Lung (tissue), 12 donors: ENCODE data around the gene BRF1. TPM values are rescaled to one million over a fixed set of nuclear protein-coding genes. Genes with fewer than 3 reads are reported as not detected.

Source experiments
- ATAC-seq: fragments of 200-7000 bp; cut with Tn5 transposase; one replicate; pipeline ENCODE4 v1.9.1; 2020; ENCODE audit warnings: moderate number of reproducible peaks; ENCODE audit not compliant: insufficient read depth, low FRiP score
- DNase-seq, 3 donors: peaks; one replicate each; pipeline ENCODE4 v3.0.0-alpha.2; 2013 to 2017
- H3K27ac ChIP-seq, 2 donors: one replicate each; pipeline ENCODE4 v1.5.1; 2013; ENCODE audit warnings: mild to moderate bottlenecking in 2 of 2, moderate library complexity in 2 of 2, control low read depth in 1 of 2, inconsistent platforms in 1 of 2, low read depth in 1 of 2, low read length in 1 of 2
- H3K27me3 ChIP-seq, 3 donors: one replicate each; pipeline ENCODE4 v1.5.1; 2013; ENCODE audit warnings: low read length in 2 of 3; ENCODE audit not compliant: control insufficient read depth in 3 of 3, insufficient read depth in 3 of 3
- H3K36me3 ChIP-seq, 4 donors: one replicate each; pipeline ENCODE4 v1.5.1; 2013; ENCODE audit warnings: low read length in 4 of 4, mild to moderate bottlenecking in 1 of 4, moderate library complexity in 1 of 4; ENCODE audit not compliant: control insufficient read depth in 4 of 4, insufficient read depth in 4 of 4
- H3K4me1 ChIP-seq, 5 donors: one replicate each; pipeline ENCODE4 v1.5.1; 2013; ENCODE audit warnings: low read length in 5 of 5, mild to moderate bottlenecking in 2 of 5, moderate library complexity in 1 of 5; ENCODE audit not compliant: control insufficient read depth in 5 of 5, insufficient read depth in 5 of 5
- H3K4me3 ChIP-seq: one replicate; pipeline ENCODE4 v1.5.1; 2013; ENCODE audit warnings: mild to moderate bottlenecking, control low read depth, moderate library complexity
- H3K9ac ChIP-seq, 2 donors: one replicate each; pipeline ENCODE4 v1.5.1; 2013; ENCODE audit warnings: low read length in 2 of 2, control low read depth in 1 of 2; ENCODE audit not compliant: insufficient read depth in 1 of 2
- H3K9me3 ChIP-seq, 4 donors: one replicate each; pipeline ENCODE4 v1.5.1; 2013; ENCODE audit warnings: low read length in 3 of 4, mild to moderate bottlenecking in 1 of 4, moderate library complexity in 1 of 4; ENCODE audit not compliant: control insufficient read depth in 4 of 4, insufficient read depth in 3 of 4
- CTCF ChIP-seq: IDR thresholded peaks from 2 replicates; pipeline ENCODE4 v1.5.1; 2012; ENCODE audit warnings: mild to moderate bottlenecking; ENCODE audit errors: control extremely low read depth, extremely low read depth
- WGBS, 2 donors: extraction: QIAGEN DNeasy Blood & Tissue Kit; methylation state at CpG; one replicate each; pipeline ENCODE4 v1.1.7; 2013; 5-methylcytosine and 5-hydroxymethylcytosine counted together
- polyA plus RNA-seq, 2 donors: library from polyadenylated mRNA; stranded (reverse); fragments of 200-250 nt; gene quantifications; one replicate each; pipeline ENCODE4 v1.2.1, GENCODE V29; 2013
- total RNA-seq, 2 donors: library from RNA; depleted of rRNA in 1 of 2; stranded (reverse); fragments of >200 nt in 1 of 2; gene quantifications; one replicate each; pipeline ENCODE4 v1.2.1, GENCODE V29; 2014 to 2021
- donor health status: control.
- donor health status: control.
- donor health status: Bipolar disorder and iron deficiency.
- donor health status: healthy.
- donor health status: DM: yes; HTN: yes; CAD: no.

The BRF1 gene
- total and polyA plus RNA-seq, 4 donors = 14.2 to 55.3 (median 37.2) TPM

- 34 to 49% methylated on average over 16 to 17 of the region's 17 CpGs for WGBS, 2 donors
- Histone ChIP-seq H3K9ac (peak overlapping the region in 1 of 2 donors; percentile 2), H3K4me1 (peaks cover 0 to 39% (median 35%) of the 10 kb centered on the region in 5 donors)
These were observed 106.7 kb downstream of the BRF1 start for GRCh38 chr14:105193916-105194782.

GRCh38 chr14:105192866-105193731 is 107.7 kb downstream of the BRF1 start:
- Histone ChIP-seq H3K27me3 (peaks cover 0 to 9% (median 5%) of the 10 kb centered on the region in 3 donors), H3K9ac (no peak overlapping the region), H3K4me1 (peaks cover 0 to 37% (median 34%) of the 10 kb centered on the region in 5 donors), H3K4me3 (no peak overlapping the region), H3K36me3 (no peaks in the 10 kb centered on the region), H3K9me3 (peaks cover 0 to 3% (median 0%) of the 10 kb centered on the region in 4 donors), H3K27ac (peak overlapping the region; percentile 66 to 87)
- TF ChIP-seq CTCF = no peak
- 15 to 30% methylated on average over 23 to 29 of the region's 29 CpGs for WGBS, 2 donors
- DNase-seq (peak; percentile 62 to 81 (median 66)), ATAC-seq (no peak)

More at GRCh38 chr14:105193916-105194782, 106.7 kb downstream of the BRF1 start:
- ATAC-seq (no peak), DNase-seq (peak; percentile 67 to 79 (median 76))
- Histone ChIP-seq H3K27me3 (peaks cover 0 to 9% (median 5%) of the 10 kb centered on the region in 3 donors), H3K9me3 (peaks cover 0 to 2% (median 0%) of the 10 kb centered on the region in 4 donors), H3K36me3 (no peaks in the 10 kb centered on the region), H3K27ac (peak overlapping the region; percentile 66 to 87), H3K4me3 (no peak overlapping the region)
- no peak for TF ChIP-seq CTCF

GRCh38 chr14:105187935-105188524 is 112.8 kb downstream of the BRF1 start:
- Histone ChIP-seq H3K27me3 (no peaks in the 10 kb centered on the region), H3K4me3 (no peak overlapping the region), H3K9ac (no peak overlapping the region), H3K36me3 (no peaks in the 10 kb centered on the region), H3K27ac (no peak overlapping the region), H3K9me3 (peaks cover 0 to 4% (median 0%) of the 10 kb centered on the region in 4 donors), H3K4me1 (peaks cover 0 to 6% (median under 1%) of the 10 kb centered on the region in 5 donors)
- DNase-seq (no peak), ATAC-seq (peak; percentile 49)
- no peak for TF ChIP-seq CTCF
- 72 to 73% methylated on average over 14 of the region's 14 CpGs for WGBS, 2 donors
